ENCODE measurements around the gene UVRAG.

The UVRAG gene

DNA sequence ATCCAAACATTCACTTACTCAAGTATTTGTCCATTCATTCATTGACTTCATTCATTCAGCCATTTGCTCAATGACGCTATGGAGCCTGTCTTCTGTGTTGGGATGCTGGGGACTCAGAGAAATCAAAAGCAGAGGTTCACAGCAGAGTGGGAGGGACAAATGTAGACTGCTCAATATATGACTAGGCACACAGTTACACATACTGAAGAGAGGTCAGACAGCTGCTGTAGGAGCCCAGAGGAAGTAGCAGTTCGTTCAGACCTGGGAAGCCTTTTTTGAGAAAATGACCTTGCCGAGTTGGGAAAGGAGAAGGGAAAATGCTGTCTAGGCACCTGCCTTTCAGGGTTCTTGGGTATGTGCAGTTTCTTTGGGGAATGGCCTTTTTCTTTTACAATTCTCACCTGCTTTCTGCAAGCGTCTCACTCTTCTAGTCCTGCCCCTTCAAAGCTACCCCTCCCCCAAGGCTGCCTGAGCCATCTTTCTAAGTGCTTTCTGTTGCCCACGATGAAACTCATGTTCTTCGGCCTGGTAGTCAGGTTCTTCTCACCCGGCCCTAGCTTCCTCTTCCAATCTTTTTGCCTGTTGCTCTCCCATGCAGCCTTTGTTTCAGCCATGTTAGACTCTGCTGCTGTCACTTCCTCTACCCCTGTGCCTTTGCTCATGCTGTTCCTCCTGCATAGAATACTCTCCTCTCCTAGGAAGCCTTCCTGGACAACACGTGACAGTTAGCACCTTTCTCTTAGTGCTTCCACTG is 4.2 kb upstream of the UVRAG start:
- no peak for DNase-seq

DNA sequence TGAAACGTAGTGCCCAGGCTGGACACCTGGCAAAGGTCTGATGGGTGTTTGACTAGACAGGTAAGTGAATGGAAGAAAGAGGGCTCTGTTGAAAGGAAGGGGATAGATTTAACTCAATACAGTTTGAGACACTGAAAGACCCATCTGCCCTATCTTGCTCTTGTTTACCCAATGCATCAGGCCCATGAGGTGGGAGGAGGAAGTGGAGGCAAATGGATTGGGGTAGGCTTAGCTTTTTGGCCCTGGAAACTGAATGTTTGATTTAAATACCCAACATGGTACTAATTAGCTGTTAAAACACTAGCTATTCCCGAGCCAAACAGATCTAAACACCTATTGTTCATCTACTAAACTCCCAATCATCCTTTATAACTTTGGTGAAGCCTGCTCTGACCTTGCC is 3.5 kb upstream of the UVRAG start:
- no peak for DNase-seq

DNA sequence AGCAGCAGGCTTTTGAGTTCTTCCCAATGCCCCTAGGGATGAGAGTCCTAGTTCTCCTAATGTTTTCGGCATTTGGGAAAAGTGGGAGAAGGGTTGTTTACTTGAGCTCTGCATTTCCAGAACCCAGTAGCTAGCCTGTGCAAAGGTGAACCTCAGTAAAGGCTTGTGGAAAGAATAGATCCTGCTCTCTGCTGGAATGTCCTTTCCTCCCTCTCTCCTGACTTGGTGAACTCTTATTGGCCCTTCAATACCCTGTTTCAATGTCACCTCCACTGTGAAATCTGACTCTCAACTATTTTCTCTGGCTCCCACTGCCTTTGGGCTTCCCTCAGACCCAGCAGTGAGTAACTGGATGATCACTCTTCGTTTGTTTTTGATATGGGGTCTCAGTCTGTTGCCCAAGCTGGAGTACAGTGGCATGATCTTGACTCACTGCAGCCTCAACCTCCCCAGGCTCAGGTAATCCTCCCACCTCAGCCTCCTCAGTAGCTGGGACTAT is 2.4 kb upstream of the UVRAG start:
- DNase-seq: no peak

DNA sequence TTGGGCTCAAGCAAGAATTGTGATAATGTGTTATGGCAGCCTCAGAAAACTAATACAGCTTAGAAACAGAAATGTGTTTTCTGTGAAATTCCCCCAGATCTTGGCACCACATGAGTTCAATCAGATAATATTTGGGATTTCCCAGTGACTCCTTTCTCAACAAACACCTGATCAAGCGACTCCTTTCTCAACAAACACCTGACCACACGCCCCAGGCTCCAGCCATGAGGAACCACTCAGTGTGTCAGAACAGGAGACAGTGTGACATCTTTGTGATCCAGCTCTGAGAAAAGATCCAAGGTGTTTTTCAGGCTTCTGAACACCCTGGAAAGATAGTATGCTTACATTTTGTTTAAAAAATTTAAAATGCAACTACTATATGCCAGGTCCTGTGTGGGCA is 1.9 kb upstream of the UVRAG start:
- DNase-seq: no peak

DNA sequence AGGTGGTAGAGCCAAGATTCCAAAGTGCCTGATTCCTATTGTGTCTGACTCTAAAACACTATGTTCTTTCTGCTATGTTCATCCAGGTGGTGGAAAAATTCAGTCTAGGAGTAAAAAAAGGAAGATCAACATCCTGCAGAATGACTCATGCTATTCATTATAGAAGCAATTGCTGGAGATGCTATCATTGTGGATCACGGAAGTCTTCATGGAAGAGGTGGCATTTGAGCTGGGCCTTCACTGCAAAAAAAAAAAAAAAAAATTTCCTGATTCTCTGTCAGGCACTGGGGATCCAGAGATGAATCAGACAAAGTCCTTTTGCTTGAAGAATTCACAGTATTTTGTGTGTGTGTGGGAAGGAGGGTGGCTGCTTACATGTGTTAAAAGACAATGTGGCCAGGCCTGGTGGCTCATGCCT is 1.4 kb upstream of the UVRAG start:
- no peak for DNase-seq

DNA sequence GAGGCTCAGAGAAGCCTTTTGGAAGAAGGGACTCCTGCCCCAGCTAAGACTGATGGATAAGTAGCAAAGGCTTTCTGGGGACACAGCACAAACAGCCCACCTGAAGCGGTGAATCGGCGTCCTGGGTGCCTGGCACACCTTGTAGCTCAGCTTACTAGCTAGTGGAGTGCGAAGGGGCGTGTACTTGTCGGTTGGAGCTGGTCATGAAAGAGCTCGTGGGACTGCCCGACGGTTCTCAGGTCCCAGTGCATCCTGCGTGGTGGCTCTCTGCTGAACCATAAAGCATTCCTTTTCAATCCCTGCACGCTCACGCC is 690 bp upstream of the UVRAG start:
- DNase-seq: no peak

DNA sequence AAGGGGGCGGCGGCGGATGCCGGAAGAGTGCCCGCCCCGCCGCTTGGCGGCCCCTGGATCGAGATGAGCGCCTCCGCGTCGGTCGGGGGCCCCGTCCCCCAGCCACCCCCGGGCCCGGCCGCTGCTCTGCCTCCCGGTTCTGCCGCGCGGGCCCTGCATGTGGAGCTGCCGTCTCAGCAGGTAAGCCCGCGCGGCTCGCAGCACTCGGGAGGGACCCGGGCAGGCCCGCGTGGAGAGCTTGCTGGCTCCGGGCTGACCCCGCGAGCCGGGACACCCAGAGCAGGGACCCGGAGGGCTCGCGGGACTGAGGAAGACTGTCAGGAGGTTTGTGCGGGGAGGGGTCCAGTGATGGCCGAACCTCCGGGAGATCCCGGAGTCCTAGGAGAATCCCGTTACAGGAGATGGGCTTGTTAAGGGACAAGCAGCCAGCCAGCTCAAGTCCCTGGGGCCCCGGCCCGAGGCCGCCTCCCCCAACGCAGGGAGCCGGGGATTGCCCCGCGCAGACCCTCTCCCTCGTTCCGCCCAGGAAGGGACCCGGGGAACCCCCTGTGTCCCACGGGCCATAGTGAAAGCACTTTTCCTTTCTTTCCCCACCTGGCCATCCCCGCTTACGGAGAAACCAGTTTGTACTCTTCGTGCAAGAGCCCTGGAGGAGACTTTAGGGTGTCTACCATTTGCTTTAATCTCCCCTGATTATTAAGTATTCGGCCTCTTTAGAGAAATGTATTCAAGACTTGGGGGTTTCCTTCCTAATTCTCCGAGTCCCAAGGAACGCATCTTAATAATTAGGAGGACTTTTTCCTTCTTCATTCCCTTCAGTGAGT is 547 bp downstream of the UVRAG start:
- DNase-seq: no peak

DNA sequence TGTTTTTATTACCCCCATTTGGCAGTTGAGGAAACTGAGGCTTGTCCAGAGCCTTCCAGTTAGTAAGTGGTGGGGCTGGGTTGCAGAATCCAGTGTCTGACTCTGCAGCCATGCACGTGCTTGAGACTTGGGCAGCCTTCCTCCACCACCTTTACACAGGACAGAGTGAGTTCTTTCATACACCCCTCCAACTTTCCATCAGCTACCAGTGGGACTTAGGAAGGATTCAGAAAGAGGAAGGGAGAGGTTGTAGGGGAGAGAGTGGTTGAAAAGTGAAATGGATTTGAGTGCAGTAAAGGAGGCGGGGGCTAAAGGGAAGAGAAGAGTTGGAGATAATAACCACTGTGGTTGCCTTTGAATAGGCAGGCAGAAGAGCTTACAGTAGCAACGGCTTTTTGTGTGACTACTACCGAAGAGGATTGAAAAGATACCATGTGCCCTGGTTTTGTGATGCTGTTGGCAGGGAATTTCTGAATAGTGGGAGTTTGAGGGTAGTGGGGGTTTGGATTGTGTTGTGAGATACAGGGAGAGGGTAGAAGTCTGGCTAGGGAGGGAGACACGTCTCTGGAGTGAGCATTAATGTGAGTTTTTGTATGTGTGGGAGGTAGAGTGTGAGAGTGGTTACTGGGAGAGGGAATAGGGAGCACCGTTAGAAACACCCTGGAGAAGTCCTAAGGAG is 1.7 kb downstream of the UVRAG start:
- no peak for DNase-seq

DNA sequence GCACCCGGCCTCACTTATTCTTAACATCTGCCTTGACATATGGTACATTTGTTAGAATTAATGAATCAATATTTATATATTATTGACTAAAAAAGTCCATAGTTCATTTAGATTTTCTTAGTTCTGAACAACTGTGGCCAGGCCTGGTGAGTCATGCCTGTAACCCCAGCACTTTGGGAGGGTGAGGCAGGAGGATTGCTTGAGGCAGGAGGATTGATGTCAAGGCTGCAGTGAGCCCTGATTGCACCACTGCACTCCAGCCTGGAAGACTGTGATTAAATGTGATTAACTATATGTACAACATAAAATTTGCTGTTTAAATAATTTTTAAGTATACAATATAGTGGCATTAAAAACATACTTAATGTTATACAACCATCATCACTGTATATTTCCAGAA is 5.6 kb downstream of the UVRAG start:
- DNase-seq: no peak

DNA sequence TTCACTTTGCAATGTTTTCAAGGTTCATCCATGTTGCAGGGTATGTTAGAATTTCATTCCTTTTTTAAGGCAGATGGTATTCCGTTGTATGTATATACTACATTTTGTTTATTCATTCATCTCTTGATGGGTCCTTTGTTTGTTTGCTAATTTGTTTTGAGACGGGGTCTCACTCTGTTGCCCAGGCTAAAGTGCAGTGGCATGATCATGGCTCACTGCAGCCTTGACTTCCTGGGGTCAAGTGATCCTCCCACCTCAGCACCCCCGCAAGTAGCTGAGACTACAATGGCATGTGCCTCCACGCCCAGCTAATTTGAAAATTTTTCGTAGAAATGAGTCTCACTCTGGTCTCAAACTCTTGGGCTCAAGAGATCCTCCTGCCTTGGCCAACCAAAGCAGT is 6.2 kb downstream of the UVRAG start:
- no peak for DNase-seq

DNA sequence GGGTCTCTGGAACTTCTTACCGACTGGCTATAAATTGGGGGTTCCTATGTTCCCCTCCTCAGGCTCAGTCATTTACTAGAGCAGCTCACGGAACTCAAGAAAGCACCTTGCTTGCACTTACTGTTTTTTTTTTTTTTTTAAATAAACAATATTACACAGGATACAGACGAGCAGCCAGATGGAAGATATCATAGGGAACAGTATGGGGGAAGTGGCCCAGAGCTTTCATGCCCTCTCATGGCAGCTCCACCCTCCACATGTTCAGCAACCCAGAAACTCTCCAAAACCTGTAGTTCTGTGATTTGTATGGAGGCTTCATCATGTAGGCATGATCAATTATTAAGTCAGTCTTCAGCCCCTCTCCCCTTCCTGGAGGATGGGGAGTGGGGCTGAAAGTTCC is 7.5 kb downstream of the UVRAG start:
- DNase-seq: no peak

DNA sequence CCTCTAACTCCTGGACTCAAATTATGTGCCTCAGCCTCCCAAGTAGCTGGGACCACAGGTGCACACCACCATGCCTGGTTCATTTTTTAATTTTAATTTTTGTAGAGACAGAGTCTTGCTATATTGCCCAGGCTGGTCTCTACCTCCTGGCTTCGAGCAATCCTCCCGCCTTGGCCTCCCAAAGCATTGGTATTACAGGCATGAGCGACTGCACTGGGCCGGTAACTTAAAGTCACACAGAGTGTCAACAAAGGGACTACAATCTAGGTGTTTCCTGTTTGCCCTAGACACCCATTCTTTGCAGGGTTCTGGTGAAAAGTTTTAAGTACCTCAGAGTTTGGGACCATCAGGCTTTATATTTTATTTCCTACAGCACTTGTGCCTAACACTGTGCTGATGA is 8.4 kb downstream of the UVRAG start:
- DNase-seq: no peak

DNA sequence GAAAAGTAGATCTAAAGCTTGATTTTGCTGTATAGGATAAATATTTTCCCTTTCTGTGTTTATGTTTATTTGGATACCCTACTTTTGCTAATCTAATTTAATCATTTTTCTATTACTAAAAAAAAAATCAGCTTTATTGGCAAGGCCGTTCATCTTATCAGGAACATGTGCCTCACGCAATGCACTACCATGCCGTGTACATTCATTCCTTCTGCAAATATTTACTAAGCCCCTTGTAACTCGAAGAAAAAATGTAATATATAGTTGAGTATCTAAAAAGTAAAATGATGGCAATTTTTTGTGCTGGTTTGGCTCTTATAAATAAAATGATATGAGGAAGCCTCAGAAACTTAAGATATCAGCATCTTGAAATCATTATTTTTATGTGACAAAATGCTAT is 8.9 kb downstream of the UVRAG start:
- DNase-seq: no peak

DNA sequence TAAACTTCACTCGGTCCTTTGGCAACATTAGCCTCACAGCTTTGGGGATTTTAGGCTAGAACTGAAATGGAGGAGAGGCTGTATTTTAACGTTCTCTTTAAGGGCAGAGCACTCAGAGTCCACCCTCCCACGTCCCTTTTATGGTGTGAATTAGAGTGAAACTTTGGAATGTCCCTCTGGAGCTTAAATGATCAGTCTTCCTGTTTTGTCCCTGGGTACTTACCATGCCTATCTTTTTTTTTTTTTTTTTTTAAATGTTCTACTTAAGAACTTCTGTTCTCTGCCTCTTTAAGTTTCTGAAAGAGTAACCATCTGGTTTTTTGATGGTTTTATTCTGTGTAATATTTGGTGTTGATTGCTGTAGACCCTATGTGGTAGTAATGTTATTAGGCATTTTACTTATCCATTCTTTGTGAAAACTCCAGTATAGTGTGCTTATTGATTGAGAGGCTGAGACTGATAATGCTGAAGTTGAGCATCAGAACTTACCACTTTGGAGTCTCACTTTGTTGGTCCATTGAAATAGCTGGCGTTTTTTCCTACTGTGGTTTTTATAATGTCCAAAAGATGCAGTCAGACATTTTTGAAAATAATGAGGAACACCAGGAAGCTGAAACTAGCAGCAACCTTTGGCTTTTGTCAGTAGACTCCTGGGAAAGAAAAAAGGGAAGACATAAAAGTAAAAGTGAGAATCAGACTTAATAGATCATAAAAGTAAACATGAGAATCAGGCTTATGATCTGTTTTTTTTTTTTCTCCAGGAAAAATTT is 11.6 kb downstream of the UVRAG start:
- no peak for DNase-seq

DNA sequence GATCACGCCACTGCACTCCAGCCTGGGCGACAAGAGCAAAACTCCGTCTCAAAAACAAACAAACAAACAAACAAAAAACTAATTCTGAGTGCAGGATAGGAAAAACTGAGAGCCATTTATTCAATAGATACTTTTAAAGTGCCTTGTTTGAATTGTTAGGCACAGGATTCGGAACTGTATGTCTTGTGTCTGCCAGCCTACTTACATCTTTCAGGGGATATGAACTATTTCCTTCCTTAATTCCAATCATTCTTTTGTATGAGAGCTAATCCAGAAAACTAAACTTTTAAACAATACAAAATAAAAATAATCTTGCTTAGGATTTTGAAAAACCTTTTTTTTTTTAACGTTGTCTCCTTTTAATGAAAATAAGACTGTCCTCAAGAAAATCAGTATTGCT is 12.6 kb downstream of the UVRAG start:
- DNase-seq: no peak

DNA sequence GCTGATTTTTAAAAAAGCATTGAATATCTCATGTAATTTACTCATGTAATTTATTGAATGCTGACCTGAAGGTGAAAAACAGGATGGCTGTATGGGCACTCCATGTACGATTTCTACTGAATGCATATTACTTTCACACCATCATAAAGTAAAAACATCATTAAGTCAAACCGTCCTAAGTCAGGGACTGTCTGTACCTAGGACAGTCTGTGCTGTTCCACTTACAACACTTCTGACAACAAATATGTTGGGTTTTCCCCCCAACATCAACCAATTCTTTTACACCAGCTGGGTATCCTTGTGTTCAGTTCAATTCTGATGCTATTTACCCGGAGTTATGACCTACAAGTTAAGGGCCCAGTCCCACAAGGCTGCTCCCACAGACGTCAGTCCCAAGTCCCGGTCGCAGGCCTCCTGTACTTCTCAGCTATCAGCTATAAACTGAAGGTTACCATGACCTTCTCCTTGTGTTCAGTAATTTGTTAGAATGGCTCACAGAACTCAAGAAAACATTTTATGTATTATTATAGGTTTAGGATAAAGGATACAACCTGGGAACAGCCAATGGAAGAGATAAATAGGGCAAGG is 17.0 kb downstream of the UVRAG start:
- no peak for DNase-seq

DNA sequence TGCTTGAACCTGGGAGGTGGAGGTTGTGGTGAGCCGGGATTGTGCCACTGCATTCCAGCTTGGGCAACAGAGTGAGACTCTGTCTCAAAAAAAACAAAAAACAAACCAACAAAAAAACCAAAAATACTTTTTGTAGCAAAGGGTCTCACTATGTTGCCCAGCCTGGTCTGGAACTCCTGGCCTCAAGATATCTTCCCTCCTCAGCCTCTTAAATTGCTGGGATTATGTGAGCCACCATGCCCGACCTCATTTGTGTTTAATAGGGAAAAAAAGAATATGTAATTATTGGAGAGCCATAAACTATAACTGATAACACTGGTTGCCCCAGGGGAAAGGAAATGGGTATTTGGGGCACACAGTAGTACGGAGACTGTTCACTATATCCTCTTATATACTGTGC is 19.7 kb downstream of the UVRAG start:
- no peak for DNase-seq

DNA sequence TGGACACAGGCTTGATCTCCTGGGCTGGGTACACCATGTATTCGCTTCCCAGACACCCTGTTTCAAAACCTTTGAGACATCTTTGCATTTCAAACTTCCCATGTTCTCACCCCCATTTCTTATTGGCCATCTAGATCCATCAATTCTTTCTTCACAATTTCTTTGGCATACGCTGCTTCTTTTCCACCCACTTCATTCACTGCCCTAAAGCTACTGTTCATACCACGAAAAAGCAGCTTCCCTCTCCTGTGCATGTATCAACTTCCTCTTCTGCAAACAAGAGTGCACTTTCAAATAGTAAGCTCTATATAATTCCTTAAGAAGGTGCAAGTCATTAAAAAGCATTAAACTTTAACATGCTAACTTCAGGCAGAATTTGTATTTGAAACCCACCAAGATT is 21.4 kb downstream of the UVRAG start:
- no peak for DNase-seq

DNA sequence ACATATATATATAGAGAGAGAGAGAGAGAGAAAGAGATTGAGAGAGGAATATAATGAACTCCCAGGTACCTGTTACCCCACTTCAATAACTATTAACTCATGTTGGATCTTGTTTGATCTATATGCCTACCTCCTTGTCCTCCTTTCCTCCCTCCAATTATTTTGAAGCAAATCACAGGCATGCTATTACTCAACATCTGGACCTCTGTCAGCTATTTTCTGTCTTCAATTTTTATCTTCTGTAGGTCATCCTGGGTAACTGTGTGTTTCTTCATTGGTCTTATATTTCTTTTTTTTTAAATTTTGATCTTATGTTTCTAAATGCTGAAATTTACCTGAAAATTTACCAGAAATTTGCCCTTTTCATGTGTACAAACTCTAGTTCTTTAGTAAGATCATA is 24.8 kb downstream of the UVRAG start:
- no peak for DNase-seq

DNA sequence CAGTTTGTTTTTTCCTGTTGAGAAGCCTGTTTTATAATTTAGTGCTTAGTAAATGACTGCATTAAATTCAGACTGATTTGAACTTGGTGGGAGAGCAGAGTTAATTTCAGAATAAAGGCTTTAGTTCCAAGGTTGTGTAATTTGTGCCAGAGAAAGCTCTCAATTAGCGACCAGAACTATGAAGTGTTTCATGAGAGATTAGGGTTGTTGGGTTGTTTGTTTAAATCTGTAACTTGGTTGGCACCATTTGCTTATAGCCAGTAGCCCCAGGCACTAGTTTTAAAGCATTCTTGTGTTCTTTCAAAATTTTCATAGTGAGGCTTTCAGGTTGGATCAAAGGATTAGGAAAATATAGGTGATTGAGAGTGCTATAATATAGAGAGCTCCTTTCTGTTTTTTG is 25.5 kb downstream of the UVRAG start:
- DNase-seq: no peak

DNA sequence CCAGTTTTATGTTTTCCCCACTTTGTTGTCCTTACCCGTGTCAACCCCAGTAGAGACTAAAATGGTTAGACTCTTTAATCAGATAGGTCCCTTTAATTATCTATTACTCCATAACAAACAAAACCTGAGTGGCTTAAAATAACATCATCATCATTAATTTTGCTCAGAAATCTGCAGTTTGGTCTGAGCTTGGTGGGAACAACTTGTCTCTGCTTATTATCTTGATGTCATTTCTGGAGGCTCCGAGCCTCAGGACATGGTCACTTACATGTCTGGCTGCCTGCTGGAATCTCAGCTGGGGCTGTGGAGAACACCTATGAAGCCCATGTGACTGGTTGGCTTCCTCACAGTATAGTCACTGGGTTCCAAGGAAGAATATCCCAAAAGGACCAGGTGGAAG is 26.7 kb downstream of the UVRAG start:
- DNase-seq: no peak

DNA sequence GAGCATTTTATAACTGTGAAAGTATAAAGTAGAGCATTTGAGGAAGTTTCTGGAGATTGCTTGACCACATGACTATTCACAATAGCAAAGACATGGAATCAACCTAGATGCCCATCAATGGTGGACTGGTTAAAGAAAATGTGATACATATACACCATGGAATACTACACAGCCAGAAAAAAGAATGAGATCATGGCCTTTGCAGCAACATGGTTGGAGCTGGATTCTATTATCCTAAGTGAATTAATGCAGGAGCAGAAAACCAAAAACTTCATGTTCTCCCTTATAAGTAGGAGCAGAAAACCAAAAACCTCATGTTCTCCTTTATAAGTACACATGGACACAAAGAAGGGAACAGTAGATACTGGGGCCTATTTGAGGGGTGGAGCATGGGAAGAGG is 30.3 kb downstream of the UVRAG start:
- no peak for DNase-seq

DNA sequence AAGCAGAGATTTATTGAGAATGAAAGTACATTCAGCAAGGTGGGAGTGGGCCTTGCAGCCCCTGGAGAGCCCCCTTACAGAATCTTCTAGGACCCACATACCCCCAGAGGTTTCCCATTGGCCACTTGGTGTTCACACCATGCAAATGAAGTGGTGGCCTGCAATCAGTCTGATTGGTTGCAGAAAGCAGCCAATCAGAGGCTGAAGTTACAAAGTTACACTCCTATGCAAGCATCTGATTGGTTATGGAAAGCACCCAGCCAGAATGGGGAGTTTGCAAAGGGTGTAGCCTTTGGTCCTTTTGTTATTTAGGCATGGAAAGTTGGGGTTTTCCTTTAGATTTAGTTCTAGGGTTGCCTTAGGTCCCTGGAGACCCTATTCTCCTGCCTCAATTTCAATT is 34.9 kb downstream of the UVRAG start:
- DNase-seq: no peak
